DMS153 (cell line): ENCODE data around the gene RINT1.
A peak's percentile ranks its signal among the peaks of the same experiment; 100 is the strongest.
"Not testable (repeated sequence)": the region's sequence is repeated elsewhere in the genome, so short reads cannot be mapped to it uniquely, and the experiment has no call there.

Experiments
- DNase-seq: peaks from one replicate; lab custom pipeline; 2025; lab: John Stamatoyannopoulos, UW

RINT1 gene

GRCh38 chr7:105531792-105532671 is at the start of gene RINT1:
Gene RINT1, plus strand, starts transcription at chr7:105532201. Its CDS starts 115 bp downstream, at chr7:105532316.
- DNase-seq = peak; percentile 69

DNA sequence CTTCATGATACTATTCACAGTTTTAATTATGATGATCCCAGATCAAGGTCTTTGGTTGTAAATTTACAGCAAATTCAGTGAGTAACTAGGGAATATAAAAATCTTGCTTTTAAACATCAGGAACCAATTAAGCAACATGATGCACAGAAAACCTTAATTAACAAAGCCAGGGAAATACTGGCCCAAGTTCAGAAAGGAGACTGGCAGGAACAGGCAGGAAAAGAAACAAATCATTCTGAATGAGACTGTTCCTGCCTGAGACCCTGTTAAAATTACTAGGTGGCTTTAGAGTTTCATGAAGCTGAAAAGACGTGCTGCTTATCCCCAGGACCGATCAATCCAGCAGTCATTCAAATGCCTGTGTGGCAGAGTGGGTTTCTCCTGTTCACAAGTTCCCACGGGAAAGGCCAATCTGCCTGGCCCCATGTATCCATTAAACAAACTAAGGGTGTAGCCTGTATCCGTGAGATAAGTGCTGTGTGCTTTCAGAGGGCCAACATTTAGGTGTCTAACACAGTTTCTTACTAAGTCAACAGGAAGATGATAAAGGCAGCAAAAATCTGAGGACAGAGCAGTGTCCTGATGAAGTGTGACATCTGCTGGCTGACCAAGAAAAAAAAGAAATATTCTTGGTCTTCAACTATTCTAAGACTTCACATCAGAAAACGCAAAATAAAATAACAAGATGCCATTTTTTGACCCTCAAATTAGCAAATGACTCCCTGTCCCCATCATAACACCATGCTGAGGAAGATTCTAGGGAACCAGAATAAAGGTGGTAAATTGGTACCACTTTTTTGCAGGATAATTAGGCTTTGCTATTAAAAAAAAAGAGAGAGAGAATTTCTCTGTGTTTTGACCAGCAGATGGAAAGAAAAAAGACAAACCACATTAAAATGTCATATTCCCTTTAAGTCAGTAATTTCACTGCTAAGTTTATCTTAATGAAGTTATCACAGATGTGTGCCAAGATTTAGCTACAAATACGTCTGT is 44.1 kb upstream of the RINT1 start:
- peak; percentile 18 for DNase-seq

DNA sequence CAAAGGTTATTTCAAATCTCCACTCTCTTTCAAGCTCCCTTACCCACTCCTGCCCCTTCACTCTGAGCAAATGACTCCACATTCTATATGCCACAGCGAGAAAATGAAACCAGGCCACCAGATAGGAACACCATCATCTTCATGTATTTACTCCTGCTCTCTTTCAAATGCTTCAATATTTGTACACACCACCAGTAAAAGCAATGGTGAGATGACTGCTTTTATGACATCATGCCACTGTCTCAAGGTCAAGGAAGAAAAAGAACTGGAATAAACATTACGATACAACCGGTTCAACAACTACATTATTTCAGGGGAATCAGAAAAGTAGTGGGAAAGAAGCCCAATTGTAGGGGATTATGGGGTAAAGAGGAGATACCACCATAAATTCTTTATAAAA is 42.6 kb upstream of the RINT1 start:
- no peak for DNase-seq

GRCh38 chr7:105493196-105493922 is 38.6 kb upstream of the RINT1 start:
- no peak for DNase-seq

DNA sequence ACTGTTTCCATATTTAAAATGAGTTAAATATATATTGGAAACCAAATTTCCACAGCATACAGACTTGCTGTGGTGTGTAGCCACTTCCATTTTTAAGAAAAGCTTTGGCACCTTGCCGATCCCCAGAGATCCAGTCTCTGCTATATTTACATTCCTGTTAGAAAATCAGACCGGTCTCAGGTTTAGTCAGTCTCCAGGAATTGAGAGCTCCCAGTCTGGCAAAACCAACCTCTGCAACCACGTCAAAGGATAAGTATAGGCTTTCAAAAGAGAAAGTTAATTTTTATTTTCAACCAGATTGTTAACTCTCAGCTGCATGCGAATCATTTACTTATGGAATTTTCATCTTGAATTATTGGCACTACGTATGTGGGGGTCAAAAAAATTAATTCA is 38.1 kb upstream of the RINT1 start:
- no peak for DNase-seq

GRCh38 chr7:105496521-105496920 is 35.5 kb upstream of the RINT1 start:
- DNase-seq = no peak

DNA sequence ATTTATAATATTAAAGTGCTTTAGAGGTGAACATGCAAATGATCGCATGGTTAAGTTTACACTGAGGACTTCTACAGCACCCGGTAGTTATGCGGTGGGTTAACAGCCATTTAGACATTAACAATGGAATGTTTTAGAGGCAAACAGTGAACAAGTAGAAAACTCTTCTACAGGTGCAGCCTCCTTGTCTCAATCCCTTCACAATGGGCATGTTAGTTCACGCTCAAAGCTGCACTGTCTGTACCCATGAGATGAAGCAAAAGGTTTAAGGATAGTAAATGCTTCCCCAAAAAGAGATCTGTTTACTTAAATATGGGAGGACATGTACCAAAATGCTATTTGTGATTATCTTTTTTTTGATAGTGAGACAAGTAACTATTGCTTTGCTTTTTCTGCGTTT is 35.0 kb upstream of the RINT1 start:
- DNase-seq = no peak

DNA sequence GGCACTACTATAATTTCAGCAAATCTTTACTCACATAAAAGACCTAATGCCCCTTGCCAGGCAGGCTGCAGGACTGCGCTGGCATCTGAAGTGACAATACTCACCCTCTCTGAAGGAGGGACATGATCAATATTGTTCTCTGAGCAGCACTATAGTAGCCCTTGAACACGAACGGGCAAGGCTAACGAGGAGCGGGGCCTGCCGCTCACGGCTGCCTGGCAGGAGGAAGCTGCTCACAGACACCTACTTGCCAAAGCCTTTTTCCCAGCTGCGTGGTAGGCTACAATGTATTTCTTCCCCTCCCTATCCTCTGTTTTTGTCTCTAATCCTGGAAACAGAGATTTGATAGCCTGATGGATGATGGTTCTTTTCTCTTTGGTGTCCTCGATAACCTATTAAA is 29.8 kb upstream of the RINT1 start:
- DNase-seq = no peak

DNA sequence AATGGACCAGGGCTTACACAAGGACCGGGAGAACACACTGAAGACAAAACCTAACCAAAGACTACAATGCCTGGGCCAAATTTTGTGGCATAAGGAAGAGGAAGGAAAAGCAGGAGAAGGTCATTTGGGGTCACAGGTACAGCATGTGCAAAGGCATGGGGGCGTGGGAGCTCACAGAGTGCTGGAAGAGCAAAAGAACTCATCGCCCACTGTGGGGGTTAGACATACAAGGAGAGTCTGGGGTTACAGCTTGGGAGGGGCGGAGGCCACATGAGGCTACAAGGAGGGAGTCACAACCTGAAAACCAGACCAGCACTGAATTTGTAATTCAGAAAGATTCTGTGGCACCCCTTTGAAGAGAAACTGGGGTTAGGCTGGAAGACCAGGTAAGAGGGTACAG is 19.6 kb upstream of the RINT1 start:
- no peak for DNase-seq

- no peak for DNase-seq
Measured at GRCh38 chr7:105512926-105513526, 19.0 kb upstream of the RINT1 start.

- not testable (repeated sequence) for DNase-seq
Measured at GRCh38 chr7:105515610-105516009, 16.4 kb upstream of the RINT1 start.

GRCh38 chr7:105519353-105519752 is 12.6 kb upstream of the RINT1 start:
- DNase-seq = no peak

- DNase-seq = not testable (repeated sequence)
Measured at GRCh38 chr7:105520620-105521019, 11.4 kb upstream of the RINT1 start.

- DNase-seq = peak; percentile 69
Measured at GRCh38 chr7:105521027-105521716, 10.8 kb upstream of the RINT1 start.

- DNase-seq = peak; percentile 77
Measured at GRCh38 chr7:105521717-105522463, 10.1 kb upstream of the RINT1 start, which contains the start of gene PUS7. Gene PUS7, minus strand, starts transcription at chr7:105522271. Its CDS starts 13,759 bp downstream, at chr7:105508512.

DNA sequence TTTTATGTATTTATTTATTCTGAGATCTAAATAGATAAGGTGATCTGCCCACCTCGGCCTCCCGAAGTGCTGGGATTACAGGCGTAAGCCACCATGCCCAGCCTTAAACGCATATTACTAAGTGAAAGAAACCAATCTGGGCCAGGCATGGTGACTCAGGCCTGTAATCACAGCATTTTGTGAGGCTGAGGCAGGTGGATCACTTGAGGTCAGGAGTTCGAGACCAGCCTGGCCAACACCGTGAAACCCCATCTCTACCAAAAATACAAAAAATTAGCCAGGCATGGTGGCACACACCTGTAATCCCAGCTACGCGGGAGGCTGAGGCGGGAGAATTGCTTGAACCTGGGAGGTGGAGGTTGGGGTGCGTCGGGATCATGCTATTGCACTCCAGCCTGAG is 7.6 kb upstream of the RINT1 start:
- DNase-seq = not testable (repeated sequence)

GRCh38 chr7:105524840-105525239 is 7.2 kb upstream of the RINT1 start:
- DNase-seq = no peak

GRCh38 chr7:105527737-105528136 is 4.3 kb upstream of the RINT1 start:
- not testable (repeated sequence) for DNase-seq

- no peak for DNase-seq
Measured at GRCh38 chr7:105530126-105530525, 1.9 kb upstream of the RINT1 start.

DNA sequence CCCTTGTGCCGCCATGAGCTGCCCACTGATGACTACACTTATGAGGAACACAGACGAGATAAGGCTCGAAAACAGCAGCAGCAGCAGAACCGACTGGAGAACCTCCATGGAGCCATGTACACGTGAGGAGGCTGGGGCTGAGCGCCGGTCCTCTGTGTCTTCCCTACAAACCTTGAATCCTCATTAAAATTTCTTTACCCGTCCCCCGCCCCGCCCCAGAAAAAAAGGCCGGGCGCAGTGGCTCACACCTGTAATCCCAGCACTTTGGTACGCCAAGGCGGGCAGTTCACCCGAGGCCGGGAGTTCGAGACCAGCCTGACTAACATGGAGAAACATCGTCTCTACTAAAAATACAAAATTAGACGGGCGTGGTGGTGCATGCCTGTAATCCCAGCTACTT is 1.5 kb upstream of the RINT1 start:
- no peak for DNase-seq
